ENCODE measurements around the gene PPM1F. TPM values are rescaled to one million over a fixed set of nuclear protein-coding genes. Genes with fewer than 3 reads are reported as not detected.

PPM1F gene
- total RNA-seq, 1 experiment from 2014 or later: 21.1 TPM

GRCh38 chr22:21881841-21882753, 70.6 kb downstream of the PPM1F start:
- Histone ChIP-seq H3K23me2 (ENCODE audit: insufficient read length, low read depth, low read length, poor library complexity, severe bottlenecking) (no peaks in the 10 kb centered on the region), H3K79me2 (ENCODE audit: insufficient read depth, low read length) (no peaks in the 10 kb centered on the region), H3K18ac (ENCODE audit: insufficient read length, low read depth, low read length) (no peak overlapping the region), H2AFZ (ENCODE audit: low read length) (no peak overlapping the region), H2AK5ac (ENCODE audit: insufficient read length, low read length) (no peak overlapping the region), H2BK5ac (ENCODE audit: insufficient read length, low read length) (no peak overlapping the region), H3K79me1 (ENCODE audit: insufficient read depth, low read depth, low read length, poor library complexity, severe bottlenecking) (no peaks in the 10 kb centered on the region), H3K4me2 (ENCODE audit: insufficient read depth, insufficient read length, low read length) (no peak overlapping the region), H3K9me3 (ENCODE audit: control insufficient read depth, low read depth, low read length) (no peaks in the 10 kb centered on the region), H2BK15ac (ENCODE audit: low read depth, low read length) (no peak overlapping the region), H2BK120ac (ENCODE audit: low read depth, low read length, poor library complexity, severe bottlenecking) (no peak overlapping the region), H2BK20ac (ENCODE audit: low read depth, low read length, poor library complexity, severe bottlenecking) (no peak overlapping the region), H3K14ac (ENCODE audit: insufficient read depth, low read length) (no peak overlapping the region), H3K4me1 (ENCODE audit: insufficient read depth, low read length) (no peaks in the 10 kb centered on the region), H4K91ac (ENCODE audit: insufficient read length, low read depth, low read length) (no peak overlapping the region), H4K8ac (replicated peaks; ENCODE audit: insufficient read length, low read depth, low read length) (no peak overlapping the region), H3T11ph (ENCODE audit: low read length) (no peak overlapping the region), H3K4ac (ENCODE audit: low read depth, low read length) (no peak overlapping the region), H4K20me1 (ENCODE audit: control insufficient read depth, insufficient read depth, insufficient read length) (no peaks in the 10 kb centered on the region), H3K27ac (ENCODE audit: insufficient read length, low read depth, low read length) (no peak overlapping the region), H3K56ac (ENCODE audit: insufficient read length, low read depth, low read length) (no peak overlapping the region), H3K23ac (ENCODE audit: insufficient read length, low read depth, low read length) (no peak overlapping the region), H4K5ac (ENCODE audit: insufficient read length, low read depth, low read length) (no peak overlapping the region), H3K27me3 (ENCODE audit: insufficient read depth, low read length) (no peaks in the 10 kb centered on the region), H2BK12ac (ENCODE audit: insufficient read length, low read depth, low read length) (no peak overlapping the region), H3K9ac (ENCODE audit: extremely low read depth, insufficient read length, low read length) (no peak overlapping the region)
- no peak overlapping the region for H3K27ac Mint-ChIP-seq
- H3K4me1 Mint-ChIP-seq: no peaks in the 10 kb centered on the region
- no peak overlapping the region for H3K4me3 Mint-ChIP-seq
- peaks cover 3 to 6% of the 10 kb centered on the region in 2 experiments; a peak in 4 of 5 replicates for H3K9me3 Mint-ChIP-seq
- H3K27me3 Mint-ChIP-seq (ENCODE audit: low read depth): peaks cover 15% of the 10 kb centered on the region
- WGBS (ENCODE audit: extremely low coverage, insufficient read length, low lambda C conversion rate): no CpG with 5 or more reads among the region's 10 CpGs
- H3K36me3 Mint-ChIP-seq (ENCODE audit: insufficient read depth in 1 of 3, low read depth in 3 of 3): peaks cover 0 to 2% (median 0%) of the 10 kb centered on the region in 3 experiments; a peak in 1 of 7 replicates
- DNase-seq: no peak
- TF ChIP-seq CTCF (conservative IDR thresholded peaks at IDR 0.05): no peak

Data from H9 (cell line).